HG03064 (cell line): Measurements from ENCODE around the gene RAI2.

Experiments used
- ATAC-seq: cut with Tn5 transposase; IDR thresholded peaks from one replicate; pipeline ENCODE4 v1.9.1; 2021; ENCODE audit warnings: low read depth; ENCODE audit not compliant: unreplicated experiment

RAI2 gene

GRCh38 chrX:17860811-17861488 lies at the start of gene RAI2:
RAI2 (minus strand) TSS chrX:17861298; CDS start chrX:17802010, 59,288 bp downstream.
- ATAC-seq, result no peak

- no peak for ATAC-seq
Measured at GRCh38 chrX:17888421-17888820, 27.3 kb upstream of the RAI2 start.

- ATAC-seq, result no peak
Measured at GRCh38 chrX:17882680-17883079, 21.6 kb upstream of the RAI2 start.

- ATAC-seq, result no peak
Measured at GRCh38 chrX:17878028-17878670, 17.1 kb upstream of the RAI2 start.

DNA sequence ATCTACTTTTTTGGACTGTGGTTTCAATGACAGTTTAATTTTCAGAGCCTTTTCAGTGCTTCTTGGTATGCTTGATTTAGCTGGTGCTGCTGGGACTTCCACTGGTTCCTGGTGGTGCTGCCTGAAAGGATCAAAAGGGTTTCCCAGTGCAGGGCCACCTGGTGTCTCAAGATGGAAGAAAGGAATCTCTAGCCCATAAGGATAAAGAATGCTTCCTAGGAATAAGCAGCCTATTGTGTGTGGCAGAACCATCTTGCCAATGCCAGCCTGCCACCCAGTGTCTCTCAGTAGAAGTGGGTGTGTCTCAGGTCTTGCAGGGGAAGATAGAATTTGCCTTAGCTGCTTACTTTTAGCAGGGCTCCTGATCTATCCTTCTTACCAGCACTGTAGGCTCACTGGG lies 15.0 kb upstream of the RAI2 start:
- ATAC-seq, result no peak

- no peak for ATAC-seq
Measured at GRCh38 chrX:17869580-17869979, 8.5 kb upstream of the RAI2 start.

- ATAC-seq, result no peak
Measured at GRCh38 chrX:17861489-17862011, 452 bp upstream of the RAI2 start.

DNA sequence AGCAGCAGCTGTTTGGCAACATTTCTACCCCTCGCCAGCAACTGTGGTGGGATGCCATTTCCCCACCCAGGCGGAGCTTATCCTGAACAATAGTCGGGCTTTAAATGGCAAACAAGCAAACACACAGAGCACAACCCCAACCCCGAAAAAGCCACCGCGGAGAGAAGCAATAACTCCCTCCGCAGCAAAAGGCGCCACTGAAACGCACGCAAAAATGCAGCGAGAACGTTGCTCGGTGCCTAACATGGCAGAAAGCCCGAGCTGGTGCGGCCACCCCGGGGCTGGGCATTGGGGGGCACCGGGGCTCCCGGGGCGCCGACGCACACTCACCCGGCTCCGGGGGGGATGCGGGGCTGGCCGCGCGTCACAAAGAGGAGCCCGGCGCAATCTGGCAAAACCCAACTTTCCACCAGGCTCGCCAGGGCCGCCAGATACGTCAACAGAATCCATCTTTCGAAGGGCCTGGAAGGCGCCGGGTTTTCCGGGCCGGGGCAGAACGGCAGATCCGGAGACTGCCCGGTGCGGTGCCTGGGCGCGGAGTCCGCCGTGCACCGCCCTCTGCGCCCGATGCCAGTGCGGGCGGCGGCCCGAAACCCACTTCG lies 818 bp downstream of the RAI2 start:
- ATAC-seq, result no peak

DNA sequence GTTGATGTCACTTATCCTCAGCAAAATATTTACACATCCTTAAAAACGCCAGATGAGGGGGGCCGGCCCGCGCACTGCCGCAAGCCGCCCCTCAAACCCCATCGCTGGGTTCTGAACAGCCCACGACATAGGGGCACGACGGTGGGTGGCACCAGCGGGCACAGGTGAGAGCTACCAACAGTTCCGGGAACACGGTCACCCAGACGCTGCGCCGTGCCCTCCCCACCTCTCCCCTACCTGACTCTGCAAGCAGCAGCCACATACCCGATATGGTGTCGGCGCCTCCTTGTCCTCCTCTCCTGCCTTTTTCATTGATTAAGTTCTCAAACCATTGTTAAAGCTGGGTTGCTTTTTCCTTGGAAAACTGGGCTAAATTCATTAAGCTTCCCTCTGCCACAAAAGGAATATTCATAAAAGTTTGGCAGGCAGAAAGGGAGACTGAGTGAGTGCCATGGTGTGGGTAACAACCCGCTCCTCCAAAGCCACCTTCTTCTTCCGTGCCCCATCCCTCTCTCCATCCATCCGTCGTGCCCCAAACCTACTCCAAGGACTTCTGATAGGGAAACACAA lies 1.4 kb downstream of the RAI2 start:
- no peak for ATAC-seq

DNA sequence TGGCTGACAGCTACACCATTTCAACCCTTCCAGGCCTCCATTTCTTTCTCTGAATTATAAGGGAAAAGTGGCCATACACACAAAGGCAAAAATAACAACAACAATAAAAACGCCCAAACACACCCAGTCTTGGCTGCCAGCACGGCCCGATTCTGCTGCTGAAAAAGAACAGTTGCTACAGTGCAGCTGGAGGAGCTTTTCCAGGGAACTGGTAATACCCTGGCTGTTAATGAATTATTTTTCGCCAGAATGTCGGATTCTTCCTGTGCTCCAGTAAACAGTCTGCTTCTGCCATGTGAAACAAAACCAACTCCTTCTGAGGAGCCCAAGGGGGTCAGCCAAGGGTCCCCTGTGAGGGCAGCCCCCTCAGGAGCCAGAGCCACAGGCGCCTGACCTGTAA lies 6.6 kb downstream of the RAI2 start:
- no peak for ATAC-seq

- ATAC-seq, result no peak
Measured at GRCh38 chrX:17854069-17854468, 7.0 kb downstream of the RAI2 start.

DNA sequence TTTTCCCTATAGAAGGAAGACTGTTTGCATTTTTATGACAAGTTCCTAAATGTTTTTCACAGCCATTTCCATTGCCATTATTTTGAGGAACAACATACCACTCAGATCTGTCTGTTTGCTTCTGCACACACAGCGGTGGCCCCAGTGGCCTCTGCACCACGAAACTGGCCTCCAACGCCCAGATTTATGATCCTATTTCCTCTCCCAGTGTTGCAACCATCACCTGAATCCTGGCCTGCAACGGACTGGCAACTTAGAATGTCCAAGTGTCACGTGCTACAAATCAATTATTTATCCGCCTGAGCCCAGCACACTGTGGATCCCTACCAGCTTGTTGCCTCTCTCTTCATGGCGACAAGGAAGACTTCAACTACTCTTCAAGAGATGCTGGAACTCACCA lies 9.2 kb downstream of the RAI2 start:
- ATAC-seq, result no peak

DNA sequence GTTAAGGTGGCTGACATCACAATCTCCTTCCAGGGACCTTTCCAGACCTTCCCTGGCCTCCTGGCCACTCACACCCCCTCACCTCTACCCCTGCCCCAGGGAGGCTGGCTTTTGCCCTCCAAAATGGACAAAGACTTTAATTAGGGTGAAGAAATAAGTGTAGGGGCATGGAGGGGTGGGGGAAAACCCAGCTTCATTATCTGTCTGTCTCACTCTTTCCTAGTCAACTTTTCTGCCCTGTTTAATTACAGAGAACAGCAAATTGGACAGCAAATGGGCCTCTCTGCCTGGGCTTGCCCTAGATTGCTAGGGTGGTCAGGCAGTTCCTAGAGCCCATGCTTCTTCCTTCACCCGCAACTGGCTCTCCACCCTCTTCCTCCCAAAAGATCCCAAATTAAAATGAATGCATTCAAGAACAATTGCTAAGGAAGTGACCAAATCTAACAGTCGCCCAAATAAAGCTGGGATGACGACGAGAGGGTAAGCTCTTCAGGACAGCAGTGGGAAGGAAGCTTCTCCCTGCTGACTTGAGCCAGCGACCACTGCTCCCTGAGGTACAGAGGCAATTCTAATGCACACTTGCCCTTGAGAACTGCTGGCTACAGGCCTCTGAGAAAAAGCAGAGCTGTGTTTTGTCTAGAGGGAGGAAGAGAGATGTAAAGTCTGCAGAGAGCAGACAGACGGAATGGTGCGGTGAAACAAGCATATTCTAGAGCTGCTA lies 12.4 kb downstream of the RAI2 start:
- no peak for ATAC-seq

DNA sequence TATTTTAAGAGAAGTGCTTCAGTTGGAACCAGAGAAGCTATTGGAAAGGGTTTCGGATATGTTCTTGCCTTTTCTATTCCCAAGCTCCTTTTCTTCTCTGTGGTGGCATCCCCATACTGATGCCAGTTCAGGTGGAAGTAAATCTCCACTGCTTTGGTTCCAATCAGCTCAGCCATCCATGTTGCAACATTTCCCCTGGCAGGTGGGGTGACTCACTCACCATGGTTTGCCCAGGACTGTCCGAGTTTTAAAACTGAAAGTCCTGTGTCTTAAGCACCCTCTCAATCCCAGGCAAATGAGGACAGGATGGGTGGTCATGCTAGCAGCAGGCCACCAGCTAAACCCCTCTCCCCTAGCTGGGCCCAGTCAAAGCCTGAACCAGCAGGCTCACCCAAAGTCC lies 15.1 kb downstream of the RAI2 start:
- ATAC-seq, result no peak

- no peak for ATAC-seq
Measured at GRCh38 chrX:17844236-17844635, 16.9 kb downstream of the RAI2 start.

GRCh38 chrX:17842769-17843525 lies 18.2 kb downstream of the RAI2 start:
- ATAC-seq, result no peak

DNA sequence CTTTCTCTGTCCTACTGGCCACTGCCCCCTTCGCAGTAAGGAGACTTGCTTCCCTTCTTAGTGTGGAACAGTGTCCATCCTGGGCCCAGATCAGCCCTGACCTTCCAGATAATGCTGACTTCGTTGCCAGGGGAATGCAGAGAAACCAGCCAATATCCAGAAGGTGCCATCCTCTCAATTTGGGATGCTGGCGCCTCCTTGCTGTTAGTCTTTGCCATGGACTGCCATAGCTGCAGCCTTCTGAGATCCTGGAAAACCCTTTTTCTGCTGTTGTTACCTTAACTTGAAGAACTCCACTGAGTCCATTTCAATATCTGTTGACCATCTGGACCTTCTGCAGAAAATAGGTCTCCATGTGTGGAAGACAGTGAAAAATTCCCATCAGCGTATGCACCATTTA lies 21.8 kb downstream of the RAI2 start:
- ATAC-seq, result no peak

DNA sequence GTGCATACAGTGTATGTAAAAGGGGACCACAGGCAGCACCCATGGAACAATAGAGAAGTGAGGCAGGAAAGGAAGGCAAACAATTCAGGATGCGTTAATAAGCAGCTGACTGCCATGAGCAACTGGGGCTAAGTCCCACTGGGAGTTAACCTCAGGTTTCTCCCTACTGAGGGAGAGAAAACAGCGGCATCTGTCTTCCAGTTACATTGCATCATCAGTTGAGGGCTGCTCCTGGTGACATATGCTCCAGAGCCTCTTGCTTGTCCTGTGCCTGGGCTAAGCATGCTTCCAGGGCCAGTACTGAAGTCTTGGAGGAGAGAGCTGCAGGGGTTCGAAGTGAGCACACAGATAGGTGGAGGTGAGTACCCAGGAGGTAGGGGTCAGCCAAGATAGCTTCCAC lies 24.3 kb downstream of the RAI2 start:
- no peak for ATAC-seq

GRCh38 chrX:17833954-17834353 lies 27.1 kb downstream of the RAI2 start:
- ATAC-seq, result no peak

DNA sequence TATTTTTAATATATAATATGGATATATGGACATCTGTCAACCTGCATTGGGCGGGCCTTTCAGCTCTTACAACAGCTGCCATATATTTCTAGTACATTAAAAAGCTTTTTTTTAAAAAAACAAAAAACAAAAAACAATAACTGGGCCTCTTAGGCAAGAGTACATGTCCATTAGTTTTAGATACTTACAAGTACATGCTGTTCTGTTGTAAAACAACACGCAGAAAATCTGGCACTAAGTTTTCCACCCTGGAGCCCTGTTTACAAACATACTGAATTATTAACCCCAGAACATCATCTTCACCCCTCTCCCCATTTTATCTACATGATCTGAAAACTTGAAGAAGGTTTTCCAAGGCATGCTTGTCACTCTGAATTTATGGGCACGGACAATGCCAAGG lies 29.8 kb downstream of the RAI2 start:
- no peak for ATAC-seq
